PC-9 (cell line): ENCODE data around the gene GGCX. TPM values are rescaled to one million over a fixed set of nuclear protein-coding genes. Genes with fewer than 3 reads are reported as not detected.
"Not testable (repeated sequence)": the region's sequence is repeated elsewhere in the genome, so short reads cannot be mapped to it uniquely, and the experiment has no call there.

Experiments used
- BruUV-seq: library from RNA; stranded (reverse); fragments of 400-500 nt; replicated peaks from 2 replicates; lab custom pipeline; 2021; lab: Mats Ljungman, UMichigan
- CTCF ChIA-PET: fragments of 300-600 bp; sonication (Branson Sonifier 250); formaldehyde crosslinking; loops from one replicate; lab custom pipeline; 2022; ENCODE audit warnings: antibody characterized with exemption; lab: Charles Lee
- POLR2A ChIA-PET: fragments of 300-600 bp; sonication (Branson Sonifier 250); formaldehyde crosslinking; loops from one replicate; lab custom pipeline; 2022; ENCODE audit warnings: antibody characterized with exemption; ENCODE audit not compliant: unreplicated experiment; lab: Charles Lee
- DNase-seq, 2 experiments: peaks; one replicate each; pipeline versions ENCODE4 v3.0.0 to v3.0.0-alpha.2; 2015 to 2022; ENCODE audit warnings: mixed read lengths in 1 of 2
- H2AFZ ChIP-seq: fragments of 200-600 bp; sonication (generic); 2 replicates; pipeline ENCODE4 v1.8.1; 2017; ENCODE audit warnings: antibody characterized with exemption
- H3F3A ChIP-seq: fragments of 200-600 bp; sonication (generic); 2 replicates; pipeline ENCODE4 v1.8.1; 2017; ENCODE audit warnings: antibody characterized with exemption, mild to moderate bottlenecking, low read depth; ENCODE audit not compliant: insufficient read depth
- H3K27ac ChIP-seq: fragments of 200-600 bp; sonication (generic); 2 replicates; pipeline ENCODE4 v1.6.1; 2016; ENCODE audit warnings: mixed run types
- H3K27me3 ChIP-seq: fragments of 200-600 bp; sonication (generic); 2 replicates; pipeline ENCODE4 v1.6.1; 2016; ENCODE audit warnings: low read depth, mixed run types; ENCODE audit not compliant: insufficient read depth
- H3K36me3 ChIP-seq: fragments of 200-600 bp; sonication (generic); 2 replicates; pipeline ENCODE4 v1.6.1; 2016; ENCODE audit warnings: low read depth, mixed run types
- H3K4me1 ChIP-seq: fragments of 200-600 bp; sonication (generic); replicated peaks from 2 replicates; pipeline ENCODE4 v1.6.1; 2016; ENCODE audit warnings: mixed run types; ENCODE audit not compliant: insufficient read depth
- H3K4me2 ChIP-seq: fragments of 200-600 bp; sonication (generic); 2 replicates; pipeline ENCODE4 v1.6.1; 2017; ENCODE audit warnings: mixed run types
- H3K4me3 ChIP-seq: fragments of 200-600 bp; sonication (generic); 2 replicates; pipeline ENCODE4 v1.6.1; 2016; ENCODE audit warnings: mixed run types
- H3K79me2 ChIP-seq: fragments of 200-600 bp; sonication (generic); 2 replicates; pipeline ENCODE4 v1.6.1; 2017; ENCODE audit warnings: low read depth, mixed run types
- H3K9me2 ChIP-seq: fragments of 200-600 bp; sonication (generic); 2 replicates; pipeline ENCODE4 v1.8.1; 2017; ENCODE audit warnings: mild to moderate bottlenecking; ENCODE audit not compliant: insufficient read depth
- H3K9me3 ChIP-seq: fragments of 200-600 bp; sonication (generic); 2 replicates; pipeline ENCODE4 v1.8.1; 2016; ENCODE audit warnings: low read depth; ENCODE audit not compliant: insufficient read depth
- H4K20me1 ChIP-seq: fragments of 200-600 bp; sonication (generic); 2 replicates; pipeline ENCODE4 v1.8.1; 2017; ENCODE audit not compliant: insufficient read depth
- CTCF ChIP-seq: fragments of 200-600 bp; sonication (generic); conservative IDR thresholded peaks from 2 replicates; pipeline ENCODE4 v1.6.1; 2017; ENCODE audit warnings: mixed run types, antibody characterized with exemption, mild to moderate bottlenecking, moderate library complexity
- EZH2 ChIP-seq: fragments of 200-600 bp; sonication (generic); IDR thresholded peaks from 2 replicates; pipeline ENCODE4 v1.8.0; 2017; ENCODE audit warnings: antibody characterized with exemption, low read depth
- intact Hi-C: fragments of 100-400 bp; cut with micrococcal nuclease; formaldehyde crosslinking; loops from one replicate; pipeline ENCODE4 v1.10.0; 2022; ENCODE audit not compliant: unreplicated experiment
- total RNA-seq: library from RNA; stranded (reverse); gene quantifications from 2 replicates; pipeline ENCODE4 v1.2.3, GENCODE V29; 2021

The GGCX gene
- total RNA-seq, 1 experiment from 2014 or later, result 30.2 TPM

GRCh38 chr2:85544254-85544691 lies 17.0 kb downstream of the GGCX start:
- Histone ChIP-seq H3K4me1 (peaks cover 25% of the 10 kb centered on the region), H4K20me1 (peaks cover 69% of the 10 kb centered on the region), H3K36me3 (peaks cover 53% of the 10 kb centered on the region), H3F3A (peaks cover 96% of the 10 kb centered on the region), H3K79me2 (peaks cover 45% of the 10 kb centered on the region)
- H3K9me3 ChIP-seq, H3K9me2 ChIP-seq, H2AFZ ChIP-seq, H3K4me3 ChIP-seq, intact Hi-C loops, CTCF ChIA-PET, BruUV-seq, H3K27ac ChIP-seq, H3K4me2 ChIP-seq, H3K27me3 ChIP-seq, DNase-seq: not testable (repeated sequence)
- POLR2A ChIA-PET, result interaction anchor here (0.6 kb wide), 2 partner anchors 115 to 212 kb away, joined by 3 to 10 read pairs; no protein-coding TSS in a partner anchor

GRCh38 chr2:85542777-85543176 lies 18.5 kb downstream of the GGCX start:
- H3F3A ChIP-seq, result peaks cover 92% of the 10 kb centered on the region
- peak overlapping the region; percentile 97 for H3K27ac ChIP-seq
- no peak overlapping the region for H2AFZ ChIP-seq
- BruUV-seq, result no TSS peak
- H3K27me3 ChIP-seq, result no peaks in the 10 kb centered on the region
- TF ChIP-seq CTCF (no peak), EZH2 (no peak)
- peaks cover 69% of the 10 kb centered on the region for H4K20me1 ChIP-seq
- peaks cover 53% of the 10 kb centered on the region for H3K36me3 ChIP-seq
- H3K79me2 ChIP-seq, result peaks cover 54% of the 10 kb centered on the region
- CTCF ChIA-PET, result no interaction called here
- POLR2A ChIA-PET, result no interaction called here
- H3K4me1 ChIP-seq, result peaks cover 25% of the 10 kb centered on the region
- H3K9me3 ChIP-seq, result no peaks in the 10 kb centered on the region
- no peak for DNase-seq
- intact Hi-C loops, result no loop called here
- H3K4me3 ChIP-seq, result peak overlapping the region; percentile 12; the same call in 1 of the 2 replicates
- H3K4me2 ChIP-seq, result peak overlapping the region; percentile 87
- no peaks in the 10 kb centered on the region for H3K9me2 ChIP-seq

GRCh38 chr2:85541753-85542457 lies 19.4 kb downstream of the GGCX start:
- H4K20me1 ChIP-seq, result peaks cover 69% of the 10 kb centered on the region
- peak overlapping the region; percentile 100 for H3K4me3 ChIP-seq
- peaks cover 30% of the 10 kb centered on the region for H3K4me1 ChIP-seq
- no peak for DNase-seq
- peaks cover 83% of the 10 kb centered on the region for H3F3A ChIP-seq
- H3K27me3 ChIP-seq, result no peaks in the 10 kb centered on the region
- H3K4me2 ChIP-seq, result peak overlapping the region; percentile 87
- POLR2A ChIA-PET, result no interaction called here
- intact Hi-C loops, result no loop called here
- BruUV-seq, result no TSS peak
- no peaks in the 10 kb centered on the region for H3K9me2 ChIP-seq
- no peaks in the 10 kb centered on the region for H3K9me3 ChIP-seq
- no peak for TF ChIP-seq EZH2
- TF ChIP-seq CTCF, result no peak
- CTCF ChIA-PET, result no interaction called here
- no peak overlapping the region for H2AFZ ChIP-seq
- peaks cover 63% of the 10 kb centered on the region for H3K79me2 ChIP-seq
- H3K27ac ChIP-seq, result peak overlapping the region; percentile 97
- peaks cover 53% of the 10 kb centered on the region for H3K36me3 ChIP-seq
